ENCODE results near the gene DDX24. TPM values are rescaled to one million over a fixed set of nuclear protein-coding genes. Genes with fewer than 3 reads are reported as not detected.
A peak's percentile ranks its signal among the peaks of the same experiment; 100 is the strongest.

Gene DDX24
- polyA plus RNA-seq, 2 of the 4 experiments (the other 2 are of a cell fraction): 121 to 161 TPM

GRCh38 chr14:94080621-94081385 lies at the start of gene DDX24, which contains the start of gene IFI27L1 (continued):
- TF ChIP-seq MAX (IDR thresholded peaks at IDR 0.05): peak; percentile 52; the same call in 1 of the 2 replicates
- TF ChIP-seq BCL3 (IDR thresholded peaks at IDR 0.05): peak; percentile 38; the same call in 1 of the 3 replicates
- no peak for TF ChIP-seq ESRRA (IDR thresholded peaks at IDR 0.05; ENCODE audit: borderline replicate concordance, low read length)
- TF ChIP-seq CBX2 (IDR thresholded peaks at IDR 0.05; ENCODE audit: borderline replicate concordance, low read depth): no peak
- no peak for TF ChIP-seq BHLHE40 (IDR thresholded peaks at IDR 0.05; ENCODE audit: low read depth, low read length)
- TF ChIP-seq CHD4 (IDR thresholded peaks at IDR 0.05; ENCODE audit: borderline replicate concordance): no peak
- TF ChIP-seq USF2 (IDR thresholded peaks at IDR 0.05): no peak
- TF ChIP-seq HEYL (CRISPR knock-in tag; IDR thresholded peaks at IDR 0.05): no peak
- no peak; the same call in 1 of the 2 replicates for TF ChIP-seq KDM5A (IDR thresholded peaks at IDR 0.05)
- TF ChIP-seq HOXB13 (CRISPR knock-in tag; IDR thresholded peaks at IDR 0.05; ENCODE audit: low read depth): no peak
- TF ChIP-seq NR3C1 (IDR thresholded peaks at IDR 0.05): no peak
- no peak for TF ChIP-seq NPAS2 (CRISPR knock-in tag; IDR thresholded peaks at IDR 0.05; ENCODE audit: borderline replicate concordance)
- no peak for TF ChIP-seq HMGXB4 (CRISPR knock-in tag; IDR thresholded peaks at IDR 0.05; ENCODE audit: borderline replicate concordance)
- no peak for TF ChIP-seq CBX8 (IDR thresholded peaks at IDR 0.05)
- no peak for TF ChIP-seq RCOR1 (IDR thresholded peaks at IDR 0.05; ENCODE audit: low read depth, low read length)
- peak; percentile 54; the same call in 1 of the 2 replicates for TF ChIP-seq MYC (IDR thresholded peaks at IDR 0.05; ENCODE audit: borderline replicate concordance, low read length)

DNA sequence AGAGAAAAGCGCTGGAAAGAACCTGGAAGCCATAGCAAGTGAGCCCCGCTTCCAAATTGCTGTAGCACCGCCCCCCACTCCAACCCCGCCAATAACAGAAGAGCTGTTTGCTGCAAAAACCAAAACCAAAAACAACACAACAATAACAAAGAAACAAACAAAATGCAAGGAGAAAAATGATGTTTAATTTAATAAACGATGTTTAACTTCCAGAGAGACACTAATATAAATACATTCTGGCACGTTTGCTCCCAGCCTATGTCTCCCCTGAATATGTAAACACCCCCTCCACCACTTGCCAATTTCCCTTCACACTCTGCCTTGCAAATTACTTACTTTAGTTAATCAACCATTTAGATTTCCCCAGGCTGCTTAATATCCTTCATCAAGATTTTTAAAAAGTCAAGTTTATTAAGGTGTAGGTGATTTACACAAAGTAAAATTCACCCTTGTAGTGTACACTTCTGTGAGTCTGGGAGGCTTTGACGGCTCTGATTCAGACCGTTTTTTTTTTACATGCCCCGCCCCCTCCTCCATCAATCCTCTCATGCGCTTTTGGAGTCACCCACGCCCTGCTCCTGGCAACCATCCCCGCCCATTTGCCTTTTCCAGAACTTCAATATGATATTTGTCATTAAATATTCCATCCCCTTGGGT lies 48.9 kb upstream of the DDX24 start:
- CTCF ChIA-PET: interaction anchor here (0.5 to 2.9 kb wide), 9 partner anchors 11 to 488 kb away, joined by 3 to 16 read pairs (median 9); no protein-coding TSS in a partner anchor
- peaks cover 4% of the 10 kb centered on the region; the same call in 2 of the 3 replicates for H3K4me1 ChIP-seq
- under 1% methylated on average over 11 of the region's 12 CpGs for WGBS (ENCODE audit: missing lambda C conversion rate)
- POLR2A ChIA-PET: interaction anchor here (0.6 to 1.4 kb wide), 2 partner anchors 39 to 49 kb away, joined by 3 read pairs; partner anchors contain the start of genes DDX24 and IFI27L1
- peak overlapping the region; percentile 66 to 81; a peak in 4 of 6 replicates for H3K27ac ChIP-seq
- H3K4me3 ChIP-seq: peak overlapping the region; percentile 49
- DNase-seq (ENCODE audit: low read depth in 1 of 2, low spot score in 1 of 2) (peak; percentile 52 to 54), ATAC-seq (peak; percentile 58 to 77; a peak in 5 of 6 replicates), FAIRE-seq (no peak)
- H3K4me2 ChIP-seq: peak overlapping the region; percentile 94
- no peaks in the 10 kb centered on the region for H3K9me3 ChIP-seq
- TF ChIP-seq CHD4 (IDR thresholded peaks at IDR 0.05; ENCODE audit: borderline replicate concordance) (no peak), ZC3H11A (IDR thresholded peaks at IDR 0.05) (no peak), MYC (IDR thresholded peaks at IDR 0.05; ENCODE audit: borderline replicate concordance, low read length) (no peak), KDM1A (IDR thresholded peaks at IDR 0.05; ENCODE audit: low read depth) (no peak), SREBF2 (IDR thresholded peaks at IDR 0.05) (no peak), MAFK (IDR thresholded peaks at IDR 0.05; ENCODE audit: partially characterized antibody) (no peak), TP53 (CRISPR knock-in tag; IDR thresholded peaks at IDR 0.05) (no peak), NPAS2 (CRISPR knock-in tag; IDR thresholded peaks at IDR 0.05; ENCODE audit: borderline replicate concordance) (no peak), EHF (CRISPR knock-in tag; IDR thresholded peaks at IDR 0.05) (no peak), CHD2 (IDR thresholded peaks at IDR 0.05; ENCODE audit: low read length, partially characterized antibody) (no peak), GATA3 (IDR thresholded peaks at IDR 0.05; ENCODE audit: borderline replicate concordance) (no peak), RNF2 (IDR thresholded peaks at IDR 0.05; ENCODE audit: borderline replicate concordance, low read depth) (no peak), MAX (IDR thresholded peaks at IDR 0.05) (no peak), JUNB (IDR thresholded peaks at IDR 0.05) (no peak), POLR2A (IDR thresholded peaks at IDR 0.05; ENCODE audit: low read length) (no peak), USF2 (IDR thresholded peaks at IDR 0.05) (no peak), CBX8 (IDR thresholded peaks at IDR 0.05) (no peak)
- TF ChIP-seq, protein P1, sequence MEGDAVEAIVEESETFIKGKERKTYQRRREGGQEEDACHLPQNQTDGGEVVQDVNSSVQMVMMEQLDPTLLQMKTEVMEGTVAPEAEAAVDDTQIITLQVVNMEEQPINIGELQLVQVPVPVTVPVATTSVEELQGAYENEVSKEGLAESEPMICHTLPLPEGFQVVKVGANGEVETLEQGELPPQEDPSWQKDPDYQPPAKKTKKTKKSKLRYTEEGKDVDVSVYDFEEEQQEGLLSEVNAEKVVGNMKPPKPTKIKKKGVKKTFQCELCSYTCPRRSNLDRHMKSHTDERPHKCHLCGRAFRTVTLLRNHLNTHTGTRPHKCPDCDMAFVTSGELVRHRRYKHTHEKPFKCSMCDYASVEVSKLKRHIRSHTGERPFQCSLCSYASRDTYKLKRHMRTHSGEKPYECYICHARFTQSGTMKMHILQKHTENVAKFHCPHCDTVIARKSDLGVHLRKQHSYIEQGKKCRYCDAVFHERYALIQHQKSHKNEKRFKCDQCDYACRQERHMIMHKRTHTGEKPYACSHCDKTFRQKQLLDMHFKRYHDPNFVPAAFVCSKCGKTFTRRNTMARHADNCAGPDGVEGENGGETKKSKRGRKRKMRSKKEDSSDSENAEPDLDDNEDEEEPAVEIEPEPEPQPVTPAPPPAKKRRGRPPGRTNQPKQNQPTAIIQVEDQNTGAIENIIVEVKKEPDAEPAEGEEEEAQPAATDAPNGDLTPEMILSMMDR (IDR thresholded peaks at IDR 0.05): no peak

Measured in A549 (cell line).